CD8-positive, alpha-beta memory T cell (primary cell): Measurements from ENCODE around the gene ALG1L2. TPM values are rescaled to one million over a fixed set of nuclear protein-coding genes. Genes with fewer than 3 reads are reported as not detected.
"Not testable (repeated sequence)": the region's sequence is repeated elsewhere in the genome, so short reads cannot be mapped to it uniquely, and the experiment has no call there.

Experiments used
- CTCF ChIA-PET: fragments of 350-600 bp; sonication (Branson Sonifier 250); formaldehyde crosslinking; loops from one replicate; lab custom pipeline; 2021; ENCODE audit warnings: antibody characterized with exemption; lab: Charles Lee
- POLR2A ChIA-PET: fragments of 350-600 bp; sonication (Branson Sonifier 250); formaldehyde crosslinking; loops from one replicate; lab custom pipeline; 2021; ENCODE audit warnings: antibody characterized with exemption; lab: Charles Lee
- DNase-seq, 5 donors: peaks; one replicate each; pipeline versions ENCODE4 v3.0.0 to v3.0.0-alpha.2; 2020 to 2022; ENCODE audit warnings: mixed read lengths in 1 of 5
- H3K27ac ChIP-seq: one replicate; pipeline ENCODE4 v1.7.0; 2013; ENCODE audit warnings: low read depth, mild to moderate bottlenecking, low read length, moderate library complexity
- H3K27me3 ChIP-seq: 2 replicates; pipeline ENCODE4 v1.7.0; 2013; ENCODE audit warnings: low read length, mild to moderate bottlenecking; ENCODE audit not compliant: insufficient read depth, poor library complexity, severe bottlenecking
- H3K36me3 ChIP-seq: 2 replicates; pipeline ENCODE4 v1.7.0; 2013; ENCODE audit warnings: mild to moderate bottlenecking, low read length, moderate library complexity; ENCODE audit not compliant: insufficient read depth
- H3K4me1 ChIP-seq: 2 replicates; pipeline ENCODE4 v1.7.0; 2013; ENCODE audit warnings: mild to moderate bottlenecking, low read length, moderate library complexity; ENCODE audit not compliant: insufficient read depth
- H3K4me3 ChIP-seq: 2 replicates; pipeline ENCODE4 v1.7.0; 2013; ENCODE audit warnings: mild to moderate bottlenecking, low read length
- H3K9me3 ChIP-seq: 2 replicates; pipeline ENCODE4 v1.7.0; 2013; ENCODE audit warnings: mild to moderate bottlenecking, low read length
- H3K27ac Mint-ChIP-seq, 8 donors: one replicate each; pipeline ENCODE4 v1.8.0; 2020 to 2021; ENCODE audit warnings: mixed read lengths in 8 of 8, mild to moderate bottlenecking in 6 of 8, inconsistent platforms in 3 of 8, moderate library complexity in 3 of 8
- H3K27me3 Mint-ChIP-seq, 2 donors: one replicate each; pipeline ENCODE4 v1.8.0; 2020 to 2021; ENCODE audit warnings: mixed read lengths in 2 of 2, mild to moderate bottlenecking in 1 of 2, moderate library complexity in 1 of 2
- H3K36me3 Mint-ChIP-seq, 3 donors: one replicate each; pipeline ENCODE4 v1.8.0; 2020 to 2021; ENCODE audit warnings: mixed read lengths in 3 of 3, inconsistent platforms in 1 of 3, mild to moderate bottlenecking in 1 of 3
- H3K4me1 Mint-ChIP-seq, 3 donors: one replicate each; pipeline ENCODE4 v1.8.0; 2020 to 2021; ENCODE audit warnings: mixed read lengths in 3 of 3, inconsistent platforms in 1 of 3, mild to moderate bottlenecking in 1 of 3
- H3K4me3 Mint-ChIP-seq, 7 donors: one replicate each; pipeline ENCODE4 v1.8.0; 2020 to 2021; ENCODE audit warnings: mixed read lengths in 7 of 7, mild to moderate bottlenecking in 6 of 7, moderate library complexity in 4 of 7, inconsistent platforms in 2 of 7
- H3K9me3 Mint-ChIP-seq, 5 donors: one replicate each; pipeline ENCODE4 v1.8.0; 2020 to 2022; ENCODE audit warnings: mixed read lengths in 5 of 5, mild to moderate bottlenecking in 3 of 5, moderate library complexity in 2 of 5, inconsistent platforms in 1 of 5
- polyA plus RNA-seq: library from polyadenylated mRNA; unstranded; fragments of 300-500 nt; fragmentation: Illumina TruSeq; gene quantifications from one replicate; pipeline ENCODE4 v1.2.3, GENCODE V29; 2021
- total RNA-seq, 2 experiments: library from RNA; stranded (reverse); gene quantifications; one replicate each; pipeline ENCODE4 v1.2.3, GENCODE V29; 2021

ALG1L2 gene
- total and polyA plus RNA-seq, 3 experiments from 2014 or later: 0.43 to 1.1 TPM; not detected in 1

DNA sequence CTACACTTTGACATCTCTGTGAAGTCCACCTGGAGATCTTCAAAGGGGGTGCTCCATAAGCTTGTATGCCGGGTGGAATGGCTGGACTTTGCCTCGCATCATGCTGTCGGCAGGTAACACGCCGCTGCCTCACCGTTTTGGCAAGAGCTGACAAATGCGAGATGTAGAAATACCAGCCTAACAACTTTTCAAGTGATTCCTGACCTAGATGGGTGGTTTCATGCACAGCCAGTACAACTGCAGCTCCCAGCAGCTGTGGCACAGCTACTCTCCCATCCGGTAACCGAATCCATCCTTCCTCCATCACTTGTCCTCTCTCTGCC is 62.7 kb downstream of the ALG1L2 start:
- DNase-seq, POLR2A ChIA-PET, H3K27me3 Mint-ChIP-seq, H3K4me3 ChIP-seq, H3K36me3 ChIP-seq, H3K4me1 ChIP-seq, H3K27me3 ChIP-seq, H3K27ac Mint-ChIP-seq, H3K4me3 Mint-ChIP-seq, H3K9me3 ChIP-seq, H3K36me3 Mint-ChIP-seq, H3K4me1 Mint-ChIP-seq, H3K9me3 Mint-ChIP-seq, H3K27ac ChIP-seq, CTCF ChIA-PET: not testable (repeated sequence)

GRCh38 chr3:130145456-130145855 is 63.8 kb downstream of the ALG1L2 start:
- H3K4me1 Mint-ChIP-seq, H3K9me3 Mint-ChIP-seq, H3K27ac ChIP-seq, H3K4me1 ChIP-seq, H3K27me3 Mint-ChIP-seq, POLR2A ChIA-PET, H3K27ac Mint-ChIP-seq, H3K4me3 ChIP-seq, H3K9me3 ChIP-seq, H3K36me3 ChIP-seq, H3K36me3 Mint-ChIP-seq, H3K4me3 Mint-ChIP-seq, CTCF ChIA-PET, DNase-seq, H3K27me3 ChIP-seq: not testable (repeated sequence)

- H3K27me3 Mint-ChIP-seq, H3K4me3 ChIP-seq, H3K36me3 ChIP-seq, H3K27ac Mint-ChIP-seq, POLR2A ChIA-PET, H3K27ac ChIP-seq, CTCF ChIA-PET, H3K4me3 Mint-ChIP-seq, H3K9me3 Mint-ChIP-seq, H3K27me3 ChIP-seq, H3K9me3 ChIP-seq, H3K4me1 ChIP-seq, H3K4me1 Mint-ChIP-seq, DNase-seq, H3K36me3 Mint-ChIP-seq: not testable (repeated sequence)
Observed at GRCh38 chr3:130146465-130146864, 64.8 kb downstream of the ALG1L2 start.

Other genes starting within 250 kb of the ALG1L2 start
- gene TMCC1, start 188.1 kb upstream of the ALG1L2 start, total RNA-seq: 10 to 100 TPM; 16.0 to 18.6 TPM
- gene TMCC1, start 188.1 kb upstream of the ALG1L2 start, polyA plus RNA-seq: 5.6 TPM
- not detected for gene TRH, start 107.1 kb upstream of the ALG1L2 start, total RNA-seq
- gene TRH, start 107.1 kb upstream of the ALG1L2 start, polyA plus RNA-seq: not detected